ENCODE measurements around the gene TOM1L2.
"Not testable (repeated sequence)": the region's sequence is repeated elsewhere in the genome, so short reads cannot be mapped to it uniquely, and the experiment has no call there.

The TOM1L2 gene

GRCh38 chr17:17940441-17940911 is 31.7 kb downstream of the TOM1L2 start:
- DNase-seq = peak; percentile 82

- DNase-seq = not testable (repeated sequence)
Observed at GRCh38 chr17:17939941-17940340, 32.3 kb downstream of the TOM1L2 start.

DNA sequence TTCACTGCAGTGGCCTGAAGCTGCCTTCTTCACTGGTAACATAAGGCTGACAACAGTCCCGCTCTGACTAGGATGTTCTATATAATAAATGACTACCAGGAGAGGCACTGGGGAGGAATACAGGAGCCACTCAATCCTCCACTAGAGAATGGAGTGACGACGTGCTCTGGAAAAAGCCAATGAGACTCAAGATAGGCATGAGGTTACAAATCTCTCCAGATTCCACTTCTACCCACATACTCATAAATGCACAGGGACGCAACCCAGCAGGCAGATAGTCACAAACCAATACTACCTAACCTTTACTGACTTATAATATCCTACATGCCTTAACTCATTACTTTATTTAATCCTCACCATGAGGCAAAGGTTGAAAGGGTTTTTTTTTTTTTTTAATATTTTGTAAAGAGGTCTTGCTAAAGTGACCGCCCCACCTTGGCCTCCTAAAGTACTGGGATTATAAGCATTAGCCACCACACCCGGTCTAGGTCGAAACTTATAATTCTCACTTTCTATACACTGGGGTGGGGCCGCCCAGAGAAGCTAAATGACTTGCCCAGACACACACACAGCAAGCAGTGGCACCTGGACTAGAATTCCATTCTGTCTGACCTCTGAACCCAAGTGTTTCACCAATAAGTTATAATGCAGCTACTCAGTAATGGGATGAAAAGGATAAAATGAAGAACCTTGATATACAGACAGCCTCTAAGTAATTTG is 33.7 kb downstream of the TOM1L2 start:
- DNase-seq = peak; percentile 12

GRCh38 chr17:17937958-17938357 is 34.2 kb downstream of the TOM1L2 start:
- no peak for DNase-seq

- no peak for DNase-seq
Observed at GRCh38 chr17:17937201-17937853, 34.9 kb downstream of the TOM1L2 start.

DNA sequence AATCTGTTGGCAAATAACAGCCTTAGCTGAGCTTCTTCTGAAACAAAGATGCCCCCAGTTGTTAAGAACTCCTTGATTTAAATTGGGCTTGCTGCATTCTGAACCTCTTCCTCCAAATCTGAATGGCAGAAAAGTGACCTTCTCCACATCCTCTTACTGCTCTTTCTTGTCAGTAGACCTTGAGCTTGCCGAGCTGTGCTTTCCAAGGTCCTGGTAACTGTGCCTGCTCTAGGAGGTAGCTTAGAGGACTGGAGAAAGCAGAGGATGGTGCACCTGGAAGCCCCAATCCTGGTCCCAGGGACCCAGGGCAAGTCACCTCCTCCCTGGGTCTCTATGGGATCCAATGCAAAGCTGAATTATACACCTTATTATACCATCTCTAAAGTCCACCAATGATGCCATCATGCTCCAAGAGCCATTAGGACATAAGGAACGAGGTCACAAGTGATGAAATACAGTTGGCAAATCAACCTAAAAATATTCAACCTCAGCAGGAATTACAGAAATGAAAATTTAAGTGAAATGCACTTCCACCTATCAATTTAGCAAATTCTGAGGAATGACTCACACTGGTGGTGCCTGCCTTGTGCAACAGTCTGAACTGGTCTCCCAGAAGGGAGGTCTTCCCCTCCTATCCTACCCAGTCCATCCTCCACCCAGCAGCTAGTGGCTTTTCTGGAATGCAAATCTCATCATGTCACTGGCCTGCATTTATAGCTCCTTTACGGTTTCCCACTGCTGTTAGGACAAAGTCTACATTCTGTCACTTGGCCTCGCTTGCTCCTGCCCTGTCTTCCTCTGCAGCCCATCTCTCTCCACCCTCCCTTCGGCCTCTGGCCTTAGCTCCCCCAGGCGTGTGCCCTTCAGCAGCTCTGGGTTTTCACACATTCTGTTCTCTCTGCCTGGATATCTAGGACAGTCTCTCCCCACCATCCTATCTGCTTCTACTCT is 36.6 kb downstream of the TOM1L2 start:
- no peak for DNase-seq

GRCh38 chr17:17934806-17935205 is 37.4 kb downstream of the TOM1L2 start:
- no peak for DNase-seq

DNA sequence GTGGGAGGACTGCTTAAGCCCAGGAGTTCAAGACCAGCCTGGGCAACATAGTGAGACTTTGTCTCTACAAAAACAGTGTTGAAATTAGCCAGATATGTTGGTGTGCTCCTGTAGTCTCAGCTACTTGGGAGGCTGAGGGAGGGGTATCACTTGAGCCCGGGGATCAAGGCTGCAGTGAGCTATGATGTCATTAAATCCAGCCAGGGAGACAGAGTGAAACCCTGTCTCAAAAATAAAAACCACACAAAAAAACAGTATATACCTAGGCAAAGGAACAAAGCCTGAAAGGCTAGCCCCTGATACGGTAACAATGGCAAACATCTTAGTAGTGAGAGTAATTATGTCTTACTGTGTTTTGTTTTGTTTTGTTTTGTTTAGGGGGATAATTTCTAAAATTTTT is 38.0 kb downstream of the TOM1L2 start:
- DNase-seq = no peak

GRCh38 chr17:17933775-17934174 is 38.4 kb downstream of the TOM1L2 start:
- DNase-seq = no peak

- DNase-seq = no peak
Observed at GRCh38 chr17:17931159-17931558, 41.0 kb downstream of the TOM1L2 start.

GRCh38 chr17:17930674-17931073 is 41.5 kb downstream of the TOM1L2 start:
- no peak for DNase-seq

- DNase-seq = peak; percentile 12
Observed at GRCh38 chr17:17929655-17930380, 42.4 kb downstream of the TOM1L2 start.

DNA sequence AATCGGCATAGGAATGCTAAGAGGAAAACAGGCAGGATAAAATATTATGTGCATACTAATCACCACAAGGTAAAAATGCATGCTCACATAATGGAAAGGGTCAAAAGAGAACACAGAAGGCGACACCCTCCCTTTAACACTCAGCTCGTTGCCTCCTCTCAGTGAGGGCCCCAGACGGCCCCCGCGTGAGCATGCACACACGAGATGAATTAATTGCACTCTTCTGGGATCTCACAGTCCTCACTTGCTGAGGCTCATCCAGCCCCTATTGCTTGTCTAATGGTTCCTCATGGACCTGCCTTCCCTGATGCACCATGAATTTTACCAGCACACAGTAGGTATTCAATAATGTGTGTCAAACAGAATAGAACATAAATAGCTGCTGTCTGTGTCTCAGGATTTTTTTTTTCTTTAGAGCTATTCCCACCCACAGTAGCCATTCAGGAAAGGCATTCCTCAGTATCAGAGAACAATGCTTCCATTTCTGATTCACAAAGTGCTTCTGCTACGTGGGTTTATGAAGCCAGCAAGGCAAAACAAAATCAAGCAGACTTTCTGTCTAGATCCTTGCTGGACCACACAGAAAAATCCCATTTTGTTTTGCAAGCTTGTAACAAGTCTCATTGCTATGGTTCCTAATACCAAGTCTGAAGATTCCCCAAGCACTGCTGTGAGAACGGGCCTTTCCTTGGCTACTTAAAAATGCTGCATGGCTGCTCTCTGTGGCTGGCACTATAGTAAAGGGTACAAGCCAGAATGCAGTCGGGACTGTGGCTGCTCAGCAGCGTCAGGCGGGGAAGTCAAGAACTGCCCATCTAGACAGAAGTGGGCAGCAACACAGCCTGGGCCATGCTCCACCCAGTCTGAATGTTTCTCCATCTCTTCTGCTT is 43.6 kb downstream of the TOM1L2 start:
- no peak for DNase-seq

DNA sequence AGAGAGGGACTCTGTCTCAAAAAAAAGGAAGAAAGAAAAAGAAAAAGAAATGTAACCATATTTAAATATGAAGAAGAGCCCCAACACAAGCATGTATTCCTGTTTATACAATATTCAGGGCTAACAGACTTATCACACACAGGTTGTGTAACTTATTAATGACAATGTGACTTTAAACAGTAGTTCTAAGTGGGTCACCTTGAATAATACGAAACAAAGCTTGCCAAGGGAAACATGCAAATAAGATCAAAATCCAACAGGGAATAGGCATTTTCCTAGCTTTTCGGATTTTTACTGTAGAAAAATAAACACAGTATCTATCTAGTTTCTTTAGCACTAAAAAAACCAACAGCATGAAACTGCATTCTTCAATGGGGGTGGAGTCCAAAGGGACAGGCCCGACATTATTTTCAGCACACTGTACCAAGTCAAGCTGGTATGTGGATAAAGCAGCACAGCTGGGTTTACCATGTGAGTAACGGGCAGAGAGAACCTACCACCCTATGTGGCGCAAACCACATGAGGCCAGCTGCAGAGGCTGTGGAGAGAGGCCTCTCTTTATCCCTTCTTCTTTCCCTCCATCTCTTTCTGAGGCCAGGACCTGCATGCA is 45.3 kb downstream of the TOM1L2 start:
- DNase-seq = no peak

DNA sequence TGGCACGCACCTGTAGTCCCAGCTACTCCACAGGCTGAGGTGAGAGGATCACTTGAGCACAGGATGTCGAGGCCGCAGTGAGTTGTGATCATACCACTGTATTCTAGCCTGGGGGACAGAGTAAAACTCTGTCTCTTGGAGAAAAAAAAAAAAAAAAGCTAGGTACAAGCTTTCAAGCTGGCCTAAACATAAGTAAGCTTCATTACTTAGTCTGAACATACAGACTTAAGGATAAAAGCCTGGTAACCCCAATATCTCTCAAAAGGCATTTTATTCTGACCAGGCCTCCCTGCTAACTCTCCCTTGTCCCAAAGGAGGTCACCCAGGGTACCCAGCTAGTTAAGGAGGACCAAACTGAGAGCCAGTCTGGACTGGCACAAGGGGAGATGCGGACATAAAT is 46.2 kb downstream of the TOM1L2 start:
- DNase-seq = no peak

- DNase-seq = no peak
Observed at GRCh38 chr17:17924857-17925250, 47.3 kb downstream of the TOM1L2 start.

DNA sequence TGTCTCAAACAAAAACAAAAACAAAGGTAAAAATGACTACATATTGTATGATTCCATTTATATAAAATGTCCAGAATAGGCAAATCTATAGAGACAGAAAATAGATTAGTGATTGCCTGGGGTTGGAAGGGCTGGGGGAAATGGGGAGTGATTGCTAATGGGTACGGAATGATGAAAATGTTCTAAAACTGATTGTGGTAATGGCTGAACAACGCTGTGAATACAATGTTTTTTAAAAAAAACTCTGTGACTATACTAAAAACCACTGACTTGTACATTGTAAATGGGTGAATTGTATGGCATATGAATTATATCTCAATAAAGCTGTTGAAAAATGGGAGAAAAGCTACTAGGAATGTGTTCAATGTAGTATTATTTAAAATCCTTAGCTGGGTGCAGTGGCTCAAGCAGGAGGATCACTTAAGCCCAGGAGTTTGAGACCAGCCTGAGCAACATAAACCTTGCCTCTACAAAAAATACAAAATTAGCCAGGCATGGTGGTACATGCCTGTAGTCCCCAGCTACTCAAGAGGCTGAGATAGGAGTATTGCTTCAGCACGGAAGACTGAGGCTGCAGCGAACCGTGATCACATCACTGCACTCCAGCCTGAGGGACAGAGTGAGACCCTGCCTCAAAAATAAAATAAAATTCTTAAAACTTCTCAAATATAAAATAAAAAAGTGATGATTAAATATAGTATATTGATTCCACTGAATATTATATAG is 47.9 kb downstream of the TOM1L2 start:
- no peak for DNase-seq

DNA sequence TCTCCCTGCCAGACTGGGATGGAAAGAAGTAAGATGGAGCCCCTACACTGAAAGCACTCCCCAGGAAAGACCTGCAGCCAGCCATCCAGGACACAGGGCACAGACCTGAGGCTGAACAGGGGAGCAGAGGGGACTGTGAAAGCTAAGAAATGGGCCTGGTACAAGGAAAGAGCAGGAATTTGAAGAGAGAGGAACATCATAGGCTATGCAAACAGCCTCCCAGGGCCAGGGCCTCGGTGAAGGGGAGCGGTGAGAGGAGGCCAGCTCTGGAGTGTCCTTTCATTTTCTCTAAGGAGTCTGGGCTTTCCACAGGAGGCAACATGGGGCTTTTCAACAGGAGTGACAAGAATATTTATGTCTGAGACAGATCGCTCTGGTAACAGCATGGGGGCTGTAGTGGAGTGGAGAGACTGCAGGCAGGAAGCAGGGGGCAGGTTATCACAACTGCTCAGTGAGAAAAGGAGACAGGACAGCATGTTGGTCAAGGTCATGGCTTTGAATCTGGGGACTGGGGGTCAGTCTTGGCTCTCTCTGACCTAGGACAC is 50.1 kb downstream of the TOM1L2 start:
- DNase-seq = peak; percentile 8

DNA sequence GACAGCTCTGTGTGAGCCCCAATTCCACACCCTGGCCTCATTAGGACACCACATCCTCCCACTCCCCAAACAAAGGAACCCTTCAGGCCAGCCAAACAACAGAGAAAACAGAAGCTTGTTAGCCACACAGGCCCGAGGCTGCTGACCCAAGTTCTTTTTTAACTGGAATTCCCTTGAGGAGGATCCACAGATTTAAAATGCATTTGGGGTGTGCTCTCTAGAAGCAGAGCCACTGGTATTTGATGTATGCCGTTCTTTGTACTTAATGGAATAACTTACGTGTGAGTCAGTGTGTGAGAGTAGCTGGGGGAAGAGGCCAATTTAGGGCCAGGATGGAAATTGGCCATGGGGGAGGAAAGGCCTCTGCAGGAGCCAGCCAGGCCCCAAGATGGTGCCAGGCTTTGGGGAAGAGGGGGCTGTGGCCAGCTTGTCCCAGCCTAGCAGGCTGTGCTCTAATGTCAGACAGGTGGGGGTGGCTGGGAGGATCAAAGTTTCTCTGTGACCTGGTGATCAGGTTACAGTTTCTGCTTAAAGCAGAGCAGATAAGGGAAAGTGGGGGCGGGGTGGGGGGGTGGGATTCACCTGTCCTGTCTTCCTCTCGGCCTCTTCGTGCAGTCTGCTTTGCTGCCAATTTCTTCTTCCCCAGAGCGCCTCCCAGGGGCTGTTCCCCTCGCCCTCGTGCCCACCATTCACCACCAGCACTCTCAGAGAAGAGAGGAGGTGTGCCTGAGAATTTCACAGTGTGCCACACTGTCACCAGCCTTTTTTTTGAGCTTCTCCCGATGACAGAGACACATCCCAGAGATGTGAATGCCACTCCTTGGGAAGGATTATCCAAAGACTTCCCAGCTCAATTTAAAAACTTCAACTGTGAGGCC is 50.8 kb downstream of the TOM1L2 start:
- DNase-seq = peak; percentile 1
